Measurements from ENCODE around the gene DENND1A.

DNA sequence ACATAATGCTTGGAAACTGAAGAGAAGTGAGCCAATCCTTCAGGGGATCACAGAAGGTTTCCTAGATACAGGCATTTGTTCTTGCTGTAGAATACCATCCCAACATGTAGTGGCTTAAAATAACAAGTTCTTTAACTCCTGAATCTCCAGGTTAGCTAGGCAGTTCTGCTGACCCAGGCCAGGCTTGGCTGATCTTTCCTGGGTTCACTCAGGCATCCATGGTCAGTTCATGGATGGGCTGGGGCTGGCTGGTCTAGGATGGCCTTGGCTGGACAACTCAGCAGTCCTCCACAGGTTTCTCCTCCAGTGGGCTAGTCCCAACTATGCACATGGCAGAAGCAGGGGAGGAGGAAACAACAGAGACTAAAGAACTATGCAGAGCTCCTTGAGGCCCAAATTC, 37.4 kb upstream of the DENND1A start:
- TF ChIP-seq FOXP2 (optimal IDR thresholded peaks at IDR 0.05; ENCODE audit: borderline replicate concordance, extremely low read depth, extremely low read length, insufficient read depth) (no peak), TAF1 (IDR thresholded peaks at IDR 0.05; ENCODE audit: borderline replicate concordance, insufficient read depth, low read length) (no peak), POLR2AphosphoS5 (IDR thresholded peaks at IDR 0.05; ENCODE audit: low read depth, low read length) (no peak)
- TF ChIP-seq, protein P1, sequence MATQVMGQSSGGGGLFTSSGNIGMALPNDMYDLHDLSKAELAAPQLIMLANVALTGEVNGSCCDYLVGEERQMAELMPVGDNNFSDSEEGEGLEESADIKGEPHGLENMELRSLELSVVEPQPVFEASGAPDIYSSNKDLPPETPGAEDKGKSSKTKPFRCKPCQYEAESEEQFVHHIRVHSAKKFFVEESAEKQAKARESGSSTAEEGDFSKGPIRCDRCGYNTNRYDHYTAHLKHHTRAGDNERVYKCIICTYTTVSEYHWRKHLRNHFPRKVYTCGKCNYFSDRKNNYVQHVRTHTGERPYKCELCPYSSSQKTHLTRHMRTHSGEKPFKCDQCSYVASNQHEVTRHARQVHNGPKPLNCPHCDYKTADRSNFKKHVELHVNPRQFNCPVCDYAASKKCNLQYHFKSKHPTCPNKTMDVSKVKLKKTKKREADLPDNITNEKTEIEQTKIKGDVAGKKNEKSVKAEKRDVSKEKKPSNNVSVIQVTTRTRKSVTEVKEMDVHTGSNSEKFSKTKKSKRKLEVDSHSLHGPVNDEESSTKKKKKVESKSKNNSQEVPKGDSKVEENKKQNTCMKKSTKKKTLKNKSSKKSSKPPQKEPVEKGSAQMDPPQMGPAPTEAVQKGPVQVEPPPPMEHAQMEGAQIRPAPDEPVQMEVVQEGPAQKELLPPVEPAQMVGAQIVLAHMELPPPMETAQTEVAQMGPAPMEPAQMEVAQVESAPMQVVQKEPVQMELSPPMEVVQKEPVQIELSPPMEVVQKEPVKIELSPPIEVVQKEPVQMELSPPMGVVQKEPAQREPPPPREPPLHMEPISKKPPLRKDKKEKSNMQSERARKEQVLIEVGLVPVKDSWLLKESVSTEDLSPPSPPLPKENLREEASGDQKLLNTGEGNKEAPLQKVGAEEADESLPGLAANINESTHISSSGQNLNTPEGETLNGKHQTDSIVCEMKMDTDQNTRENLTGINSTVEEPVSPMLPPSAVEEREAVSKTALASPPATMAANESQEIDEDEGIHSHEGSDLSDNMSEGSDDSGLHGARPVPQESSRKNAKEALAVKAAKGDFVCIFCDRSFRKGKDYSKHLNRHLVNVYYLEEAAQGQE (IDR thresholded peaks at IDR 0.05; ENCODE audit: insufficient read depth in 1 of 2, low read depth in 2 of 2, low read length in 2 of 2) = no peak

All from PFSK-1 (cell line).